HG03103 (cell line): ENCODE measurements around the gene CD40LG.

Experiments
- ATAC-seq: cut with Tn5 transposase; IDR thresholded peaks from one replicate; pipeline ENCODE4 v1.9.1; 2021; ENCODE audit warnings: low read depth; ENCODE audit not compliant: unreplicated experiment

Gene CD40LG

DNA sequence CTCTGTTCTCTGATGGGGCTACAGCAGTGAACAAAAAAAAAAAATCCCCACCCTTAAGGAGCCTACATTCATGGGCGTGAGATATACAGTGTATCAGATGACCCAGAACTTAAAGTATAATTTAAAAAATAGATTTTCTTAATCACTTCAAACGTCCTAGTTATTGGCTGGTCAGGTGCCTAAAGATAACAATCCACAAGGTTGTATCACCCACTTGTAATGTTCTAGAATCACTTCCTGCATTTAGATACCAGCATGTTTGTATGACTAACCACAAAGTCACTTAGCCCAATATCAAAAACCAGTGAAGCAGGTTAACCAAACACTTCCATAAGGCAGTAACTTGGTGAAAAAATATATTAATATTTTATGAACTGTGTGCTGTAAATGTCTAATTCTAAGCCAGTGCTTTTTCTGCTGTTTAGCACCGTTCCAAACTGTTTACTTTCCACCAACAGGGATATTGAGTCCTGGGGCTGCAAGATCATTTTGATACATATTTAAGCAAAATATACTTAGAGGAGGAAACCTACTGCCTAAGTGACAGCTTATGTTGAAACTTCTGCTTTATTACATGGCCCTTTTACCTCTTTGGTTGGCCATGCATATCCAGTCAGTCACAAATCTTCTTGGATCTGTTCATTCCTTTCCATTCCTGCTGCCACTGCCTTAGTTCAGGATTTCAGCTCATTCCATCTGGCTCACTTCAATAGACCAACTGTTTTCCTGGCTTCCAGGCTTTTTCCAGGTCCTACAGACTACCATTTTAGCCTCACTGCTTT is 43.3 kb downstream of the CD40LG start:
- ATAC-seq = no peak

DNA sequence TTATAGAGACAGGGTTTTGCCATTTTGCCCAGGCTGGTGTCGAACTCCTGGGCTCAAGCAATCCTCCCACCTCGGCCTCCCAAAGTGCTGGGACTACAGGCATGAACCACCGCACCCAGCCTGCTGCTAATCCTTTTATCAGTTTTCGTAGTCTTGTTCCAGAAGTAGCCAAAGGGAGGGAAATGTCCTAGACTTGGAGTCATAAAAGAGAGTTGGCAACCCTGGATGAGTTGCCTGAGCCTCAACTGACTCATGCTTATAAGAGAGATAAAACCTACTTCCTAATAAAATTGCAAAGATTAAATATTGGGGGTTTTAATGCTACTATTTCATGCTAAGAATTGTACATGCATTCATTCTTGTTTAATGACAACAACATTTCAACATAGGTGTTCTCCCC is 44.3 kb downstream of the CD40LG start:
- no peak for ATAC-seq

DNA sequence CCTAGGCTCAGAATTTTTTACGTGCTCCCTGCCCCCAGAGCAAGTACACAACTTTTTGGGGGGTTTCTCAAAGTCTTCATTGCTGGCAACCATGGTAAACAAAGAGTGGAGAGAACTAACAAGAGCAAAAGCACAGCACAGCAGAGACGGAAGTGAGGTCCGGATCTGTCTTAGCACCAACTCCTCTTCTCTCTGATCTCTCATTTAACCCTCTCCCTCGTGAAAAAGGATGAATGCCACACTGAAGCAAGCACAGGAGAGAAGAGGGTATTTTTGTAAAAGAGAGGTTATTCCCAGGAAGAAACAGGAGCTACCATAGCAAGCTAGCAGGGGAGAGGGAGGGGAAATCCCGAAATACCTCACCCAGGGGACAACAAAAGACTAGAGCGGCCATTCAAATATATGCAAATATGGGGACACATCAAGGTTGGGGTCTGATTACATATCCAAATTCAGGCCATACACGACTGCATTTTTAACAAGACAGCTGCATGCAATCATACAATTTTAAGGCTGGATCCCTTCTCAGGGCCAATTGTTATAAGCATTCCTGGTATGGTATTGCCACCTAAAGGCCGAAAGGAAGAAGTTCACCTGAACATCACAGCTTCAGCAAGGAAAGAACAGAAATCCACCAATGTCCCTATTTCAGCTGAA is 46.6 kb downstream of the CD40LG start:
- ATAC-seq = peak; percentile 74

DNA sequence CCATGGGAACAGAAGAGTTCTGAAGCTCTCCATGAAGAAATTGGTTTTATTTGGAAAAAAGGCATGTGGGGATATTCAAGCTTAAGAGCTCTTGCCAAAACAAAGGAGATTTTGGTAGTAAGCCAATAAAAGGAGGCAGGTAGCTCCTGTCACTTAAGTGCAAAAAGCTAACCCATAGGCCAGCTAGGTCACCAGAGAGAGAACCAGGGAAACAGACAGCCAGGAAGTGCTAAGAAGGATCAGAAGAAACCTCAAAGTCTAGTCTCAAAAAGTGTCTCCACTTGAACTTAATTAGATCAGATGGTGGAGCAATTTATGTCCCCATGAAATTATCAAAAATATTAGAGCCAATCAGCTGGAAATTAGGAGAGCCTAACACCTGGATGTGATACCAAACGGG is 49.2 kb downstream of the CD40LG start:
- no peak for ATAC-seq

DNA sequence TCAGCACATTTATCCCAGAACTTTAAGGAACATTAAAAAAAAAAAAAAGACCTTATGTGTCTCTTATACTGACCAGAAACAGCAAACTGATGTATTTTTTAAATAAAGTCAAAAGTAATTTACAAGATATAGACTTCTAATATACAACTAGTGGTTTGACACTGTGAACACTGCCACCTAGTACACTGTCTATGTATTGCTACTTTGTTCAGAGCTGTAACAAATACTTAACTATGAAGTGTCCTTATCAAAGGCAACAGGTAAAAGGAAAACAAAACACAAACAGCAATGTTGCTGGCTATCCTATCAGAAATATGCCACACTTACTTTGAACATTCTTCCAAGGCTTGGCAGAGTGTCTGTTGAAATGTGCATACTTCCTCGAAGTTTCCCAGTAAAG is 60.4 kb downstream of the CD40LG start:
- ATAC-seq = no peak
